ENCODE data around the gene FGF18.
A peak's percentile ranks its signal among the peaks of the same experiment; 100 is the strongest.

Gene FGF18

GRCh38 chr5:171478946-171479775, 59.7 kb downstream of the FGF18 start:
- no peak overlapping the region for H3K4me3 ChIP-seq (ENCODE audit: control insufficient read depth, low read depth, low read length)
- no peak for DNase-seq (ENCODE audit: low read depth)
- TF ChIP-seq, protein P1, sequence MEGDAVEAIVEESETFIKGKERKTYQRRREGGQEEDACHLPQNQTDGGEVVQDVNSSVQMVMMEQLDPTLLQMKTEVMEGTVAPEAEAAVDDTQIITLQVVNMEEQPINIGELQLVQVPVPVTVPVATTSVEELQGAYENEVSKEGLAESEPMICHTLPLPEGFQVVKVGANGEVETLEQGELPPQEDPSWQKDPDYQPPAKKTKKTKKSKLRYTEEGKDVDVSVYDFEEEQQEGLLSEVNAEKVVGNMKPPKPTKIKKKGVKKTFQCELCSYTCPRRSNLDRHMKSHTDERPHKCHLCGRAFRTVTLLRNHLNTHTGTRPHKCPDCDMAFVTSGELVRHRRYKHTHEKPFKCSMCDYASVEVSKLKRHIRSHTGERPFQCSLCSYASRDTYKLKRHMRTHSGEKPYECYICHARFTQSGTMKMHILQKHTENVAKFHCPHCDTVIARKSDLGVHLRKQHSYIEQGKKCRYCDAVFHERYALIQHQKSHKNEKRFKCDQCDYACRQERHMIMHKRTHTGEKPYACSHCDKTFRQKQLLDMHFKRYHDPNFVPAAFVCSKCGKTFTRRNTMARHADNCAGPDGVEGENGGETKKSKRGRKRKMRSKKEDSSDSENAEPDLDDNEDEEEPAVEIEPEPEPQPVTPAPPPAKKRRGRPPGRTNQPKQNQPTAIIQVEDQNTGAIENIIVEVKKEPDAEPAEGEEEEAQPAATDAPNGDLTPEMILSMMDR (conservative IDR thresholded peaks at IDR 0.05; ENCODE audit: control insufficient read depth, insufficient read depth, low read depth, low read length): no peak

- TF ChIP-seq, protein P1 (conservative IDR thresholded peaks at IDR 0.05; ENCODE audit: control insufficient read depth, insufficient read depth, low read depth, low read length): no peak
- DNase-seq (ENCODE audit: low read depth): no peak
- H3K4me3 ChIP-seq (ENCODE audit: control insufficient read depth, low read depth, low read length): no peak overlapping the region
These were observed 60.3 kb downstream of the FGF18 start for GRCh38 chr5:171479776-171480125.

DNA sequence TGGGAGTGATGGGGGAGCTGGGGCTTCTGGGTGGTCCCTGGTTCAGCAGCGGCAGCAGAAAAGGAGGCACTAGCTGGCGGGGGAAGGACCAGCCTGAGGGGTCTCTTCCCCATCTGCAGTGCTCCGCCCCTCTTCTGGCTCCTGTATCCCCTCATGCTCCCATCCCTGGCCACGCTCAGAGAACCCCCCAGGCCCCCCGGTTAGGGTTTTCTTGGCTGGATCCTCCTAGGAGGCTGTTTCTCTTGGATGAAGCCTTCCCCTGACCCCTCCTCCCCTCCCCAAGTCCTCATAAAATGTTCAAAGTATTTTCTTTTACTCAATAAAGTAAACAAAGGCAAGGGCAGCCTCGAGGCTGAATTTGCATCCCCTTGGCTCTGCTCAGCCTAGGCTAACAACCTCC, 60.8 kb downstream of the FGF18 start:
- TF ChIP-seq, protein P1 (conservative IDR thresholded peaks at IDR 0.05; ENCODE audit: control insufficient read depth, insufficient read depth, low read depth, low read length): no peak
- no peak overlapping the region for H3K4me3 ChIP-seq (ENCODE audit: control insufficient read depth, low read depth, low read length)
- no peak for DNase-seq (ENCODE audit: low read depth)

- no peak for DNase-seq (ENCODE audit: low read depth)
- TF ChIP-seq, protein P1 (conservative IDR thresholded peaks at IDR 0.05; ENCODE audit: control insufficient read depth, insufficient read depth, low read depth, low read length): no peak
- H3K4me3 ChIP-seq (ENCODE audit: control insufficient read depth, low read depth, low read length): no peak overlapping the region
These were observed 62.4 kb downstream of the FGF18 start for GRCh38 chr5:171481571-171482433.

DNA sequence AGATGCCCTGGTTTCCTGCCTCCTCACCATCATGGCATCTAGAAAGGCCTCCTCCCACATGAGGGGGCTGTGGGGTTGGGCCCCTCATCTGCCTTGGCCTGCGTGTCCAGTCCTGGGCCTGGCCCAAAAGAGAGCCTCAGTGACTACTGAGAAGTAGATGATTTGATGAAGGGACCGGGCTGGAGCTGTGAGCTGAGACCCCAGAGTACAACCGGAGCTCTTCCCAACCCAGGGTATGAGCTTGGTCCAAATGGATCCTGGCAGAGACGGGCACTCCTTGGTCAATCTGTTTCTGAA, 62.9 kb downstream of the FGF18 start:
- H3K4me3 ChIP-seq (ENCODE audit: control insufficient read depth, low read depth, low read length): no peak overlapping the region
- TF ChIP-seq, protein P1 (conservative IDR thresholded peaks at IDR 0.05; ENCODE audit: control insufficient read depth, insufficient read depth, low read depth, low read length): no peak
- no peak for DNase-seq (ENCODE audit: low read depth)

- peak; percentile 95 for DNase-seq (ENCODE audit: low read depth)
These were observed 64.2 kb downstream of the FGF18 start for GRCh38 chr5:171483551-171484135.

More at GRCh38 chr5:171483551-171484135, 64.2 kb downstream of the FGF18 start:
- no peak overlapping the region for H3K4me3 ChIP-seq (ENCODE audit: control insufficient read depth, low read depth, low read length)
- TF ChIP-seq, protein P1 (conservative IDR thresholded peaks at IDR 0.05; ENCODE audit: control insufficient read depth, insufficient read depth, low read depth, low read length): no peak
